ENCODE measurements around the gene GMPPA. TPM values are rescaled to one million over a fixed set of nuclear protein-coding genes. Genes with fewer than 3 reads are reported as not detected.
A peak's percentile ranks its signal among the peaks of the same experiment; 100 is the strongest.

Gene GMPPA
- total and polyA plus RNA-seq, 9 of the 15 experiments (the other 6 are each of a cell fraction or from before 2014, with no cell fraction given) = 7.0 to 101 (median 66.7) TPM

DNA sequence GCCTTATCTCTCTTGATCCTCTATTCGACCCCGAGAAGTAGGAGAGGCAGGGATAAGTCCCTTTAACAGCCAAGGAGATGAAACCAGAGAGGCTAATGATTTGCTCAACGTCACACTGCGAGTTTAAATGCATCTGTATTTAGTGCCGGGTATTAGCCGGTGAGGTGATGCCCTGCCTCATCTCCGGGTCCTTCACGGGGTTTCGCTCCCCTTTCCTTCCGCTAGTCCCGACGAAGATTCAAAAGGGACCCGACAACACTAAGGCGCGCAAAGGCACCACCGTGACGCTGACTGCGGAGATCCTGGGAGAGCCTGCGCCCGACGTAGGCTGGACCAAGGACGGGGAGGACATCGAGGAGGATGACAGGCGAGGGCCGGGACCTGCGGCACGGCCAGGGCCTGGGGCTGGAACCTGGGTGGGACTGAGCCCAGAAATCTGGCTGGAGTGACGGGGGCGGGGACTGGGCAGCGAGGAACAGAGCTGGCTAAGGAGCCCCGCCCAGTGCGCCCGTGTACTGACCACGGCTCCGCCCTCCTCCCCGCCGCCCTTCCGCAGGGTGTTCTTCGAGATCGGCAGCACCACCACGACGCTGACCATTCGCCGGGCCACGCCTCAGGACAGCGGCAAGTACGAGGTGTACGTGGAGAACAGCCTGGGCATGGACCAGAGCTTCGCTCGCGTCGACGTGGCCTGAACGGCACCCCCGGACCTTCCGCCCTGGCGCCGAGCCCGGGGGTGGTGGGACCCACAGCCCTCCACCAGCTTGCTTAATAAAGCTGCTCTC is 1.0 kb upstream of the GMPPA start (continued):
- TF ChIP-seq ZNF507 (tag; conservative IDR thresholded peaks at IDR 0.05) (no peak), RCOR1 (IDR thresholded peaks at IDR 0.05; ENCODE audit: borderline replicate concordance in 1 of 2, low read depth in 2 of 2, low read length in 2 of 2) (peak in 1 of 2 experiments; percentile 19; a peak in 1 of 4 replicates), PRMT5 (CRISPR knock-in tag; IDR thresholded peaks at IDR 0.05) (no peak), POLR2A (conservative IDR thresholded peaks at IDR 0.05) (peak; percentile 81), JUN (IDR thresholded peaks at IDR 0.05; ENCODE audit: borderline replicate concordance, low read depth, low read length) (no peak), JUN (CRISPR knock-in tag; IDR thresholded peaks at IDR 0.05; ENCODE audit: borderline replicate concordance) (0 out of 2 replicates have a peak, but pooled peaks have one; percentile 31), CXXC5 (CRISPR knock-in tag; IDR thresholded peaks at IDR 0.05) (peak; percentile 66), CBX2 (IDR thresholded peaks at IDR 0.05; ENCODE audit: insufficient read depth, low read length, poor library complexity, severe bottlenecking) (no peak), ZBTB17 (CRISPR knock-in tag; IDR thresholded peaks at IDR 0.05) (0 out of 2 replicates have a peak, but pooled peaks have one; percentile 13), ERF (CRISPR knock-in tag; IDR thresholded peaks at IDR 0.05) (no peak), TCF3 (CRISPR knock-in tag; IDR thresholded peaks at IDR 0.05) (no peak), POLR3A (IDR thresholded peaks at IDR 0.05; ENCODE audit: borderline replicate concordance, extremely low read depth, insufficient read depth, insufficient read length) (no peak), ZNF57 (CRISPR knock-in tag; IDR thresholded peaks at IDR 0.05) (no peak), PHF20 (IDR thresholded peaks at IDR 0.05; ENCODE audit: partially characterized antibody) (no peak), XRCC3 (IDR thresholded peaks at IDR 0.05) (no peak), EWSR1 (IDR thresholded peaks at IDR 0.05; ENCODE audit: borderline replicate concordance, low read depth, partially characterized antibody) (no peak), MTF1 (CRISPR knock-in tag; IDR thresholded peaks at IDR 0.05; ENCODE audit: borderline replicate concordance) (no peak)
- TF ChIP-seq, protein P1, sequence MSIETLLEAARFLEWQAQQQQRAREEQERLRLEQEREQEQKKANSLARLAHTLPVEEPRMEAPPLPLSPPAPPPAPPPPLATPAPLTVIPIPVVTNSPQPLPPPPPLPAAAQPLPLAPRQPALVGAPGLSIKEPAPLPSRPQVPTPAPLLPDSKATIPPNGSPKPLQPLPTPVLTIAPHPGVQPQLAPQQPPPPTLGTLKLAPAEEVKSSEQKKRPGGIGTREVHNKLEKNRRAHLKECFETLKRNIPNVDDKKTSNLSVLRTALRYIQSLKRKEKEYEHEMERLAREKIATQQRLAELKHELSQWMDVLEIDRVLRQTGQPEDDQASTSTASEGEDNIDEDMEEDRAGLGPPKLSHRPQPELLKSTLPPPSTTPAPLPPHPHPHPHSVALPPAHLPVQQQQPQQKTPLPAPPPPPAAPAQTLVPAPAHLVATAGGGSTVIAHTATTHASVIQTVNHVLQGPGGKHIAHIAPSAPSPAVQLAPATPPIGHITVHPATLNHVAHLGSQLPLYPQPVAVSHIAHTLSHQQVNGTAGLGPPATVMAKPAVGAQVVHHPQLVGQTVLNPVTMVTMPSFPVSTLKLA (conservative IDR thresholded peaks at IDR 0.05) = peak; percentile 10 to 21; a peak in 1 of 4 replicates
- TF ChIP-seq, protein P2, sequence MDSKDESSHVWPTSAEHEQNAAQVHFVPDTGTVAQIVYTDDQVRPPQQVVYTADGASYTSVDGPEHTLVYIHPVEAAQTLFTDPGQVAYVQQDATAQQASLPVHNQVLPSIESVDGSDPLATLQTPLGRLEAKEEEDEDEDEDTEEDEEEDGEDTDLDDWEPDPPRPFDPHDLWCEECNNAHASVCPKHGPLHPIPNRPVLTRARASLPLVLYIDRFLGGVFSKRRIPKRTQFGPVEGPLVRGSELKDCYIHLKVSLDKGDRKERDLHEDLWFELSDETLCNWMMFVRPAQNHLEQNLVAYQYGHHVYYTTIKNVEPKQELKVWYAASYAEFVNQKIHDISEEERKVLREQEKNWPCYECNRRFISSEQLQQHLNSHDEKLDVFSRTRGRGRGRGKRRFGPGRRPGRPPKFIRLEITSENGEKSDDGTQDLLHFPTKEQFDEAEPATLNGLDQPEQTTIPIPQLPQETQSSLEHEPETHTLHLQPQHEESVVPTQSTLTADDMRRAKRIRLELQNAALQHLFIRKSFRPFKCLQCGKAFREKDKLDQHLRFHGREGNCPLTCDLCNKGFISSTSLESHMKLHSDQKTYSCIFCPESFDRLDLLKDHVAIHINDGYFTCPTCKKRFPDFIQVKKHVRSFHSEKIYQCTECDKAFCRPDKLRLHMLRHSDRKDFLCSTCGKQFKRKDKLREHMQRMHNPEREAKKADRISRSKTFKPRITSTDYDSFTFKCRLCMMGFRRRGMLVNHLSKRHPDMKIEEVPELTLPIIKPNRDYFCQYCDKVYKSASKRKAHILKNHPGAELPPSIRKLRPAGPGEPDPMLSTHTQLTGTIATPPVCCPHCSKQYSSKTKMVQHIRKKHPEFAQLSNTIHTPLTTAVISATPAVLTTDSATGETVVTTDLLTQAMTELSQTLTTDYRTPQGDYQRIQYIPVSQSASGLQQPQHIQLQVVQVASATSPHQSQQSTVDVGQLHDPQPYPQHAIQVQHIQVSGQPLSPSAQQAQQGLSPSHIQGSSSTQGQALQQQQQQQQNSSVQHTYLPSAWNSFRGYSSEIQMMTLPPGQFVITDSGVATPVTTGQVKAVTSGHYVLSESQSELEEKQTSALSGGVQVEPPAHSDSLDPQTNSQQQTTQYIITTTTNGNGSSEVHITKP (IDR thresholded peaks at IDR 0.05; ENCODE audit: partially characterized antibody) = peak; percentile 12
- TF ChIP-seq, protein P3, sequence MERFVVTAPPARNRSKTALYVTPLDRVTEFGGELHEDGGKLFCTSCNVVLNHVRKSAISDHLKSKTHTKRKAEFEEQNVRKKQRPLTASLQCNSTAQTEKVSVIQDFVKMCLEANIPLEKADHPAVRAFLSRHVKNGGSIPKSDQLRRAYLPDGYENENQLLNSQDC (CRISPR knock-in tag; IDR thresholded peaks at IDR 0.05) = no peak
- TF ChIP-seq, protein P4, sequence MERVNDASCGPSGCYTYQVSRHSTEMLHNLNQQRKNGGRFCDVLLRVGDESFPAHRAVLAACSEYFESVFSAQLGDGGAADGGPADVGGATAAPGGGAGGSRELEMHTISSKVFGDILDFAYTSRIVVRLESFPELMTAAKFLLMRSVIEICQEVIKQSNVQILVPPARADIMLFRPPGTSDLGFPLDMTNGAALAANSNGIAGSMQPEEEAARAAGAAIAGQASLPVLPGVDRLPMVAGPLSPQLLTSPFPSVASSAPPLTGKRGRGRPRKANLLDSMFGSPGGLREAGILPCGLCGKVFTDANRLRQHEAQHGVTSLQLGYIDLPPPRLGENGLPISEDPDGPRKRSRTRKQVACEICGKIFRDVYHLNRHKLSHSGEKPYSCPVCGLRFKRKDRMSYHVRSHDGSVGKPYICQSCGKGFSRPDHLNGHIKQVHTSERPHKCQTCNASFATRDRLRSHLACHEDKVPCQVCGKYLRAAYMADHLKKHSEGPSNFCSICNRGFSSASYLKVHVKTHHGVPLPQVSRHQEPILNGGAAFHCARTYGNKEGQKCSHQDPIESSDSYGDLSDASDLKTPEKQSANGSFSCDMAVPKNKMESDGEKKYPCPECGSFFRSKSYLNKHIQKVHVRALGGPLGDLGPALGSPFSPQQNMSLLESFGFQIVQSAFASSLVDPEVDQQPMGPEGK (CRISPR knock-in tag; IDR thresholded peaks at IDR 0.05; ENCODE audit: borderline replicate concordance) = no peak

Data from K562 (cell line).